Activated T-cell treated with anti-CD3 and anti-CD28 coated beads, Interleukin-2, amount 50 U/mL, for 48 hours (primary cell): ENCODE results near the gene GCSAM.

Source experiments
- DNase-seq, 2 experiments: peaks; one replicate each; pipeline ENCODE4 v3.0.0-alpha.2; 2020

The GCSAM gene

DNA sequence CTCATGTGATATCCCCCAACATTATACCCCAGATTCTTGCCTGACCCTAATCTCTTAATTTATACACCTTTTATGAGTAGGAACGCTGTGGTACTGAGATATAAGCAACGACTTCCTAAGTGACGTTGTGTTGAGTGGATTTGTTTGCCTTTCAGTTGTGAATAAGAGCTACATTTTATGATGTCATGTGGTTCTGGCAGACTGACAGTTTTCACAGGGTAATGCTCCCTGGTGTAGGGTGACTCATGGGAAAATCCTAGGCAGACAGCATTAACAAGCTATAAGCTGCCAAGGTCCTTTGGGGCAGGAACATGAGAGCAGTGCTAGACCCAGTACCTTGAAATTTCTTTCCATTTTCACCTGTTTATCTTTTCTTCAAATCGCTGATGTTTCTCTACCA, 35.7 kb downstream of the GCSAM start:
- DNase-seq, result no peak

- no peak for DNase-seq
These were observed 36.9 kb downstream of the GCSAM start for GRCh38 chr3:112096176-112096575.

GRCh38 chr3:112095731-112096130, 37.3 kb downstream of the GCSAM start:
- DNase-seq, result no peak

- no peak for DNase-seq
These were observed 39.9 kb downstream of the GCSAM start for GRCh38 chr3:112093180-112093522.

DNA sequence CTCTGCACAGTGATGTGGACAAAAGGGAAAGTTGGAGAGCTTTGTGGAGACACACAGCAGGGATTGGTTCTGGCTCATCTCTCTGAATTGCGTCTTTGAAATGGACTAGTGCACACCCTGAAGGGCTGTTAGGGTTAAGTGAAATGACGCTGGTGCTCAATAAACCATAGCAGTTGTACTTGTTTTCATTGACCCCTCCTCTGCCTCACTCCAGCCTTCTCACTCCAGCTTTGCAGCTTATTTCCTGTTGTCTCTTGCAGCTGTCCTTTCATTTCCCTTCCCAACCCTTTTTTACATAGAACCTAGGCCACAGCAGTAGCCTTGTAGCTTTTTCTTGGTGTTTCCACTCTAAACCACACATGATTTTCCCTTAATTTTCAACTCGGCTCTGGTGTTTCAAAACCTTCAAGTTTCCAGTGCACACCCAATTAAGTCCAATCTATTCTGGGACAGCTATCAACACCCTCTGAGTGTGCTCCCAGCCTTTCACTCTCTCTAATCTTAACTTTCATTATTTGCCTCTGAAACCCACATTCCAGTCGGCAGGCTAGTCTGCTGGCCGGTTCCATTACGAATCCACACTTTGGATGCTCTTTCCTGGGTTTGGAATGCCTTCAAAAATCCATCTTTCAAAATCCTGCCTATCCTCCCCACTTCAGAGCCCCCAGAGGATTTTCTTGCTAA, 40.4 kb downstream of the GCSAM start:
- no peak for DNase-seq

DNA sequence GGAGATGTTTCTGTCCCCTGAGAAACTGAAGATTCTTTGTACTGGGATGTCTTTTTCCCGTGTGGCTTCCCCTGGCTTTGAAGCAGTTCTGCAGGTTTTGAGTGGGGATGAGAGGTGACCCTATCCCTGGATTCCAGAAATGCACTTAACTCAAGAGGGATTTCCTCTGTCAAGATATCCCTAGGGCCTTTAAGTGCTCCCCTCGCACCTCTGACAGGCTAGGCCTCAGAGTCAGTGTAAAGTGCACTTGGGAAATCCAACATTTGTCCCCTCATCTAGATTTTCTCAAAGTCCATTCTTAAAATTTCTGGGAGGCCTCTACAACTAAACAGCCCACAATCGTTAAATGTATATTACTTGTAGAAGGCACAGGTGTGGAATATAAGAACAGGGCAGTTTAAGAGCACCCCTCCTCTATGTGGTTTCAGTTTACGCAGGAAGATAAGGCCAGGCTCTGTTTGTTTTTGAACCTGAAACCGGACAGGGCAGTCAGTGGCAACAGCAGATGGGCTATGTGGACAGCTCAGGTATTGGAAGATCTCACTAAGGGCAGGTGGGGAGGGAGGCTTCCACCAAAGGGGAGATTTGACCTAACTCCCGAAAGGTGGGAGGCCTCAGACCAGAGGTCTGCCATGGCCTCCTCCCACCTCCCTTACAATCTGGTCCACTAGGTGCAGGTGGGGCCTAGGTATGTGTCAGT, 42.0 kb downstream of the GCSAM start:
- no peak for DNase-seq

GRCh38 chr3:112089956-112090886, 42.8 kb downstream of the GCSAM start:
- no peak for DNase-seq

DNA sequence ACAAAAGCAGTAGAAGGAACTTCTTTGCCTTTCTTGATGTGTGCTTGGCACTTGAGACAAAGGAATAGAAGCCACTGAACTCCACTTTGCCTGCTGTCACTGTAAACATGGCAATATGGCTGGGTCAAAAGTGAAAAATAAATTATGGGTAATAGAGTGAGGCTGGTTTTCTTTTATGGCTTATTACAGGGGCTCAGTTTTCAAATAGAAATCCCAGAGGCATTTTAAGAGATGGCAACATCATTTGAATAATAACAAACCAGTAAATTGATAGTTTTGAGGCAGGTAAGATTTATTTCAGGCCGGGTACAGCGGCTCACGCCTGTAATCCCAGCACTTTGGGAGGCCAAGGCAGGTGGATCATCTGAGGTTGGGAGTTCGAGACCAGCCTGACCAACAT, 44.1 kb downstream of the GCSAM start:
- DNase-seq, result no peak

DNA sequence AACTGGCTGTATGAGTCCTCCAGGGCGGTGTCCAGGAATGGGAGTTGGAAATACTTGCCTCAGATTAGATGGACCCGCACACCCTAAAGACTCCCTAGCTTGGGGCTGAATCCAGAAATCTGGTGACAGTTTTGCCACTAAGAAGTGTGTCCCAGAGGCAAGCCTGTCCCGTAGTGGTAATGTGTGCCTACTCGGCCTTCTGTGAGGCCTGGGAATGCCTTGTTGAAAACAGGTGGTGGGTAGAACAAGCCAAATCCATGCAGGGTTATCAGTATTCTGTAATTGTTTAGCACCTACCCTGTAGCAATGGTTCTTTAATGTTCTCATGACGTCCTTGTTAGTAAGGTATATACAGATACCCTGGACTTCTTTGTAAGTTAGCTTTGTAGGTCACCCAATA, 45.3 kb downstream of the GCSAM start:
- no peak for DNase-seq

- no peak for DNase-seq
These were observed 46.0 kb downstream of the GCSAM start for GRCh38 chr3:112086875-112087524.

GRCh38 chr3:112086076-112086854, 46.8 kb downstream of the GCSAM start, which contains the start of gene C3orf52:
TSS of gene C3orf52 (plus strand) at chr3:112086389. CDS start at chr3:112086408, 19 bp downstream.
- DNase-seq, result peak; percentile 75 to 80

DNA sequence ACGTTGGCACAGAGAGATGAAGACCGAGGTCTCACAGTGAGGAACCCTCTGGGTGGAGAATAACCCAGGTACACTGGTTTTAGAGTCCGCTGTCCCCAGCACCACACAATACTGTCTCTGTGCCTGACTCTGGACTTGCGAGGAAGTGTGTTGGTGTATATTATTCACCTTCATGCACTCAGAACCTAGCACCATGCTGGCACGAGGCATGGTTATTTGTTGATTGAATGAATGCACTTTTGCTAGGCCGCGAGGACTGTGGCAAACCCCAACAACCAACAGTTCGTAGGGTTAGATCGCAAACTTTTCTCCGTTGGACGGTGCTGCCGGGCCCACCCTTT, 47.3 kb downstream of the GCSAM start:
- no peak for DNase-seq

- no peak for DNase-seq
These were observed 47.9 kb downstream of the GCSAM start for GRCh38 chr3:112084980-112085705.

- no peak for DNase-seq
These were observed 49.8 kb downstream of the GCSAM start for GRCh38 chr3:112083239-112083638.

GRCh38 chr3:112078125-112079083, 54.6 kb downstream of the GCSAM start:
- DNase-seq, result no peak

GRCh38 chr3:112074616-112075497, 58.2 kb downstream of the GCSAM start:
- DNase-seq, result peak; percentile 34 to 40

DNA sequence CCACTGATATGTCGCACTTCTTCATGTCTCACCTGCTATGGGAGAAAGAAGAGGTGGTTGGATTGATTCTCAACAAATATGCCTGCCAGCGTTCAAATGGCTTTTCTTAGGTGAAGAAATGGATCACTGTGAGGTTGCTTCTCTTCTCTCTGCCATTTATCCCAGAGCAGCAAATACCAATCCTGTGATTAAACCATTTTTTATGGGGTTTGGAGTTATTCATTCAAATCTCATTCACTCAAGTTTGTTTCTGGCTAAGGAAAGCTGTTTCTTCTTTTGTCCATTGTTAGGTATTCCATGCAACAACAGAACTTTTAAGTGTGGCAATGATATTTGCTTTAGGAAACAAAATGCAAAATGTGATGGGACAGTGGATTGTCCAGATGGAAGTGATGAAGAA, 59.0 kb downstream of the GCSAM start:
- DNase-seq, result no peak

GRCh38 chr3:112072387-112073060, 60.5 kb downstream of the GCSAM start:
- peak; percentile 60 to 71 for DNase-seq
